Parathyroid adenoma (tissue), 2 donors: ENCODE data around the gene ARF6.
A peak's percentile ranks its signal among the peaks of the same experiment; 100 is the strongest.
"Not testable (repeated sequence)": the region's sequence is repeated elsewhere in the genome, so short reads cannot be mapped to it uniquely, and the experiment has no call there.

ENCODE experiments used
- H2AFZ ChIP-seq: fragments of 300-600 bp; sonication (generic); one replicate; pipeline ENCODE4 v1.7.0; 2017; ENCODE audit warnings: antibody characterized with exemption, mild to moderate bottlenecking
- H3K27ac ChIP-seq: fragments of 300-600 bp; sonication (generic); one replicate; pipeline ENCODE4 v1.7.0; 2017
- H3K27me3 ChIP-seq: fragments of 300-600 bp; sonication (generic); one replicate; pipeline ENCODE4 v1.7.0; 2017; ENCODE audit warnings: low read length; ENCODE audit not compliant: control insufficient read depth, insufficient read depth
- H3K36me3 ChIP-seq: fragments of 300-600 bp; sonication (generic); one replicate; pipeline ENCODE4 v1.7.0; 2017; ENCODE audit warnings: low read length; ENCODE audit not compliant: control insufficient read depth, insufficient read depth
- H3K4me1 ChIP-seq: fragments of 300-600 bp; sonication (generic); one replicate; pipeline ENCODE4 v1.7.0; 2017; ENCODE audit warnings: control low read depth
- H3K4me2 ChIP-seq: fragments of 300-600 bp; sonication (generic); one replicate; pipeline ENCODE4 v1.7.0; 2017; ENCODE audit warnings: low read length
- H3K4me3 ChIP-seq: fragments of 300-600 bp; sonication (generic); one replicate; pipeline ENCODE4 v1.7.0; 2017; ENCODE audit warnings: low read depth, low read length
- H3K79me2 ChIP-seq: fragments of 300-600 bp; sonication (generic); one replicate; pipeline ENCODE4 v1.7.0; 2017; ENCODE audit warnings: control low read depth
- H3K9ac ChIP-seq: fragments of 300-600 bp; sonication (generic); one replicate; pipeline ENCODE4 v1.7.0; 2017; ENCODE audit warnings: mild to moderate bottlenecking
- H3K9me3 ChIP-seq: fragments of 300-600 bp; sonication (generic); one replicate; pipeline ENCODE4 v1.7.0; 2017; ENCODE audit warnings: low read length; ENCODE audit not compliant: control insufficient read depth
- TF ChIP-seq, protein P1 (sequence below): fragments of 300-600 bp; sonication (generic); IDR thresholded peaks from one replicate; pipeline ENCODE4 v1.7.0; 2017; ENCODE audit warnings: antibody characterized with exemption, mild to moderate bottlenecking
- donor health status: primary hyperparathyroidism.

The ARF6 gene

DNA sequence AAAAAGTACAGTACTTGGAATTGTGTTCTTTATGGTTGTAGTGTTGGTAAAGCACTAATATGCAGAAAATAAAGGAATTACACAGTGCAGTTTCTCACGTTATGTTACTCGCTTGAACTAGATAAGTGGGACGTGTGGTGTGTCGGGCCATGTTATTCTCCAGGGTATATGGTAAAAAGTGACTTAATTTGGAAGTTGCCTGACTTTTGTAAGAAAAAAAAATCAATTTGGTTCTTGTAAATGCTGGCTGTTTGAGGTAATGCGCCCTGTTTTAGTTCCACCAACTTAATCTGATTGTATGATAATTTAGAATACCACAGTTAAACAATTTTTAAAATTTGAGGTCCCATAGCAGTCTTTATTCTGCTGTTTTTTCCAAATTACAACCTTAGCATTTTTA lies 4.1 kb downstream of the ARF6 start:
- Histone ChIP-seq H2AFZ (no peak overlapping the region), H3K27ac (no peak overlapping the region), H3K4me2 (peak overlapping the region; percentile 26), H3K4me3 (no peak overlapping the region), H3K79me2 (peaks cover 13% of the 10 kb centered on the region), H3K9me3 (no peaks in the 10 kb centered on the region), H3K9ac (no peak overlapping the region), H3K27me3 (no peaks in the 10 kb centered on the region), H3K4me1 (peaks cover 13% of the 10 kb centered on the region), H3K36me3 (no peaks in the 10 kb centered on the region)
- TF ChIP-seq, protein P1, sequence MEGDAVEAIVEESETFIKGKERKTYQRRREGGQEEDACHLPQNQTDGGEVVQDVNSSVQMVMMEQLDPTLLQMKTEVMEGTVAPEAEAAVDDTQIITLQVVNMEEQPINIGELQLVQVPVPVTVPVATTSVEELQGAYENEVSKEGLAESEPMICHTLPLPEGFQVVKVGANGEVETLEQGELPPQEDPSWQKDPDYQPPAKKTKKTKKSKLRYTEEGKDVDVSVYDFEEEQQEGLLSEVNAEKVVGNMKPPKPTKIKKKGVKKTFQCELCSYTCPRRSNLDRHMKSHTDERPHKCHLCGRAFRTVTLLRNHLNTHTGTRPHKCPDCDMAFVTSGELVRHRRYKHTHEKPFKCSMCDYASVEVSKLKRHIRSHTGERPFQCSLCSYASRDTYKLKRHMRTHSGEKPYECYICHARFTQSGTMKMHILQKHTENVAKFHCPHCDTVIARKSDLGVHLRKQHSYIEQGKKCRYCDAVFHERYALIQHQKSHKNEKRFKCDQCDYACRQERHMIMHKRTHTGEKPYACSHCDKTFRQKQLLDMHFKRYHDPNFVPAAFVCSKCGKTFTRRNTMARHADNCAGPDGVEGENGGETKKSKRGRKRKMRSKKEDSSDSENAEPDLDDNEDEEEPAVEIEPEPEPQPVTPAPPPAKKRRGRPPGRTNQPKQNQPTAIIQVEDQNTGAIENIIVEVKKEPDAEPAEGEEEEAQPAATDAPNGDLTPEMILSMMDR = no peak

DNA sequence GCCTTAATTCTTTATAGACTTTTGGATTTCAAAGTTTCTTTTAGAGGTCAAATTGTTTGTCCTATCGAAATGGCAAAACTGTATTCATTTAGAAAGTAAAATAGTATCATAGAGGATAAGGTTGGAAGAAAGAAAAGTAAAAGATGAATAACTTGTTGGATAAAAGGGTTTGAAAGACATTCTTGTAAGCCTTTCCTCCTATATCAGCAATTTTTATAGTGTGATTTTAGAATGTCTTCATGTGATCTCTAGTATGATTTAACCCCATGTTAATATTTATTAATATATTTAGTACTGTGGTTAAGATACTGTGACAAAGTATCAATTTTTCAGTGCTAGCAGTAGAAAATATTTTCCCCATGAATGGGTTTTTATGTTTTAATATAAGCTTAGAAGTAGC lies 4.5 kb downstream of the ARF6 start:
- no peaks in the 10 kb centered on the region for H3K36me3 ChIP-seq
- no peak overlapping the region for H3K27ac ChIP-seq
- H2AFZ ChIP-seq = no peak overlapping the region
- no peaks in the 10 kb centered on the region for H3K9me3 ChIP-seq
- no peaks in the 10 kb centered on the region for H3K27me3 ChIP-seq
- peaks cover 13% of the 10 kb centered on the region for H3K4me1 ChIP-seq
- H3K9ac ChIP-seq = no peak overlapping the region
- H3K4me2 ChIP-seq = peak overlapping the region; percentile 26
- peaks cover 13% of the 10 kb centered on the region for H3K79me2 ChIP-seq
- H3K4me3 ChIP-seq = no peak overlapping the region
- TF ChIP-seq, protein P1 = no peak

DNA sequence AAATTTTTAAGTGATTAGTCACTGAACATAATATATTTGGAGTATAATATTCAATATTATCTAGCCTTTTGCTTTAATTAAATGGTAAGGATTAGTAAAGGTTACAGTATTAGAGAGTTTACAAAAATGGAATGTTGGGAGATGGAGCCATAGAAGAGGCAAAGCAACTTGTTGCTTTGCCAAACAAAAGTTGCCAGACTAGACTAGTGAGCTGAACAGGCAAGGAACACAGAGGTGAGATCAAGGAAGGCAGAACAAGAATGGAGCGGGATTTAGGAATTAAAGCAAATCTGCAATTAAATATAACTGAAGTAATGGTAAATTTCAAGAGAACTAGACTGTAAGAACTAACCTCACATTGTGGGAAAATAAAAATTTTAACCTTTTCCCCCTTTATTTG lies 5.1 kb downstream of the ARF6 start:
- Histone ChIP-seq H3K36me3 (no peaks in the 10 kb centered on the region), H2AFZ (no peak overlapping the region), H3K27me3 (no peaks in the 10 kb centered on the region), H3K4me1 (peaks cover 13% of the 10 kb centered on the region), H3K4me3 (peak overlapping the region; percentile 31), H3K79me2 (peaks cover 13% of the 10 kb centered on the region), H3K27ac (no peak overlapping the region), H3K9ac (no peak overlapping the region), H3K4me2 (peak overlapping the region; percentile 38), H3K9me3 (no peaks in the 10 kb centered on the region)
- TF ChIP-seq, protein P1 = no peak

DNA sequence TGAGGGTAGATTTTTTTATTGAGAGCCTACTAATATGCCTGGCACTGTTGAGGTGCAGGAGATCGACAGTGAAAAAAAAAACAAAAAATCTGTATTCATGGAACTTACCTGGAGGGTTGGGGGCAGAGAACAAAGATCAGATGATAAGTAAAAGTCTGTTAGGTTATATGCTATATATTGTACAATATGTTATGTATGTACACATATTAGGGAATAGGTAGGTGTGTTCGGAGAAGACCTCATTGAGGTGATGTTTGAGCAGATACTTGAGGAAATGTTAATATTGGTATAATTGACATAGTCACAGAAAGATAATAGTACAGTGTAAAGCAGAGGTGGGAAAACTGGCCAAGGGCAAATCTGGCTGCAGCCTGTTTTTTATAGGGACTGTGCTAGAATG lies 5.6 kb downstream of the ARF6 start:
- H3K4me1 ChIP-seq = peaks cover 13% of the 10 kb centered on the region

DNA sequence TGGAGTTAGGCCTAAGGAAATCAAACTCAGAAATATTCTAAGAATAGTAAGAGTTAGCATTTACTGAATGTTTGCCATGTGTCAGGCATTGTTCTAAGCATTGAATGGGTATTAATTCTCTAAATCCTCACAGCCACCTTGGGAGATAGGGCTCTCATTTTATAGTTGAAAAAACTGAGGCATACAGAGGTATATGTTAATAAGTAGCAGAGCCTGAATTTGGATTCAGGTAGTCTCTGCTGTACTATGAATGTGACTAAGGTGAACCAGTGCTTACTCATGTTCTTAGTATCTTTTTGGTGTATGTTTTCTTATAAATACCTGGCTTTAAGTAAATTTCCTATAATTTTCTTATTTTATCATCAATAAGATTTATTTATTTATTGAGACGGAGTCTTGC lies 8.1 kb downstream of the ARF6 start:
- H3K4me1 ChIP-seq = peaks cover 4% of the 10 kb centered on the region
- H3K27ac ChIP-seq = no peak overlapping the region
- no peak overlapping the region for H3K4me3 ChIP-seq
- H3K9ac ChIP-seq = no peak overlapping the region
- no peak overlapping the region for H3K4me2 ChIP-seq
- TF ChIP-seq, protein P1 = no peak
- H3K9me3 ChIP-seq = no peaks in the 10 kb centered on the region
- H2AFZ ChIP-seq = no peak overlapping the region
- H3K36me3 ChIP-seq = no peaks in the 10 kb centered on the region
- no peaks in the 10 kb centered on the region for H3K27me3 ChIP-seq
- no peaks in the 10 kb centered on the region for H3K79me2 ChIP-seq

More for the DNA sequence above, 5.6 kb downstream of the ARF6 start:
- TF ChIP-seq, protein P1 = no peak
- H2AFZ ChIP-seq = no peak overlapping the region
- H3K4me3 ChIP-seq = peak overlapping the region; percentile 31
- no peaks in the 10 kb centered on the region for H3K27me3 ChIP-seq
- H3K9me3 ChIP-seq = no peaks in the 10 kb centered on the region
- no peak overlapping the region for H3K9ac ChIP-seq
- H3K36me3 ChIP-seq = no peaks in the 10 kb centered on the region
- H3K4me2 ChIP-seq = no peak overlapping the region
- no peak overlapping the region for H3K27ac ChIP-seq
- H3K79me2 ChIP-seq = peaks cover 13% of the 10 kb centered on the region

DNA sequence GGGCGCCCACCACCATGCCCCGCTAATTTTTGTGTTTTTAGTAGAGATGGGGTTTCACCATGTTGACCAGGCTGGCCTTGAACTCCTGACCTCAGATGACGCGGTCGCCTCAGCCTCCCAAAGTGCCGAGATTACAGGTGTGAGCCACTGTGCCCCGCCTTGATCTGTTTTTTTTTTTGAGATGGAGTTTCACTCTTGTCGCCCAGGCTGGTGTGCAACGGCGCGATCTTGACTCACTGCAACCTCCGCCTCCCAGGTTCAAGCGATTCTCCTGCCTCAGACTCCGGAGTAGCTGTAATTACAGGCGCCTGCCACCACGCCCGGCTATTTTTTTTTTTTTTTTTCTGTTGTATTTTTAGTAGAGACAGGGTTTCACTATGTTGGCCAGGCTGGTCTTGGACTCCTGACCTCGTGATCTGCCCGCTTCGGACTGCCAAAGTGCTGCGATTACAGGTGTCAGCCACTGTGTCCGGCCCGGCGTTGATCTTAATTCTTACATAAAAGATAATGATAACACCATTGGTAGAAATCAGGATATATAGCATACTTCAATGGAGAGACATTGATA lies 9.9 kb downstream of the ARF6 start:
- not testable (repeated sequence) for H3K79me2 ChIP-seq, H3K4me3 ChIP-seq, H3K27me3 ChIP-seq, H2AFZ ChIP-seq, H3K27ac ChIP-seq, H3K9me3 ChIP-seq, H3K4me2 ChIP-seq, H3K4me1 ChIP-seq, H3K36me3 ChIP-seq, H3K9ac ChIP-seq
